GM18861 (cell line): Measurements from ENCODE around the gene SDE2.
"Not testable (repeated sequence)": the region's sequence is repeated elsewhere in the genome, so short reads cannot be mapped to it uniquely, and the experiment has no call there.

ENCODE experiments used
- ATAC-seq: cut with Tn5 transposase; IDR thresholded peaks from one replicate; pipeline ENCODE4 v1.9.1; 2021; ENCODE audit not compliant: unreplicated experiment

The SDE2 gene

GRCh38 chr1:225945564-225945963 is 53.6 kb downstream of the SDE2 start:
- no peak for ATAC-seq

- no peak for ATAC-seq
These were observed 54.2 kb downstream of the SDE2 start for GRCh38 chr1:225944951-225945350.

DNA sequence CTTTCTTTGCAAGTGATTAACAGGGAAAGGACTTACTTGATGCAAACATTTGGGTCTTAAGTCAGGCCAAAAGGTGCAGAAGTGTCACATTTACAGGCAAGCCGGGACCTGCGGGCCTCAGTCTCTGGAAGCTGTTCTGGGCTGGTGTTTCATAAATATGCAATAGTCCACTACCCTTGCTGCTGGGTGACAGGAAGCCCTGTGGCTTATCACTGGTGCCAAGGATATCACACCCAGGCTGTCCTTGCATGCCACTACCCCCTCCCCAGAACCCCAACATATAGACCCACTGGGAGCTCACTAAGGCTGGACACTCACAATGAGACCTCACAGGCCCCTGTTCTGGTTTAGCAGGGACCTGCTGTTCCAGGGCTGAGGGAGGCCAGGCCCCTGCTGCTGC is 54.8 kb downstream of the SDE2 start:
- ATAC-seq: no peak

DNA sequence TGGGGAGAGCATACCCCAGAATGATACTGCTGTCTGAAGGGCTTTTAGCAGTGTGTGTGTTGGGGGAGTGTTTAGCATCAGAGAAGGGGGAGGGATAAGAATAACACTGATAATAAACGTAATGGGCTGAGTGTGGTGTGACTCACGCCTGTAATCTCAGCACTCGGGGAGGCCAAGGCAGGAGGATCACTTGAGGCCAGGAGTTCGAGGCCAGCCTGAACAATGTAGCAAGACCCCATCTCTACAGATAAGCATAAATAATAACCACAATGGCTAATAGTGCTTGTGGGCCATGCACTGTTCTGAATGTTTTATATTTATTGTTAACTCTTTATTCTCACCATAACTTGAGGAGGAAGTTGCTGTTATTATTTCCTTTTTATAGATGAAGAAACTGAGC is 55.6 kb downstream of the SDE2 start:
- ATAC-seq: no peak

GRCh38 chr1:225942574-225942973 is 56.6 kb downstream of the SDE2 start:
- ATAC-seq: peak; percentile 70

- ATAC-seq: no peak
These were observed 57.3 kb downstream of the SDE2 start for GRCh38 chr1:225941942-225942222.

DNA sequence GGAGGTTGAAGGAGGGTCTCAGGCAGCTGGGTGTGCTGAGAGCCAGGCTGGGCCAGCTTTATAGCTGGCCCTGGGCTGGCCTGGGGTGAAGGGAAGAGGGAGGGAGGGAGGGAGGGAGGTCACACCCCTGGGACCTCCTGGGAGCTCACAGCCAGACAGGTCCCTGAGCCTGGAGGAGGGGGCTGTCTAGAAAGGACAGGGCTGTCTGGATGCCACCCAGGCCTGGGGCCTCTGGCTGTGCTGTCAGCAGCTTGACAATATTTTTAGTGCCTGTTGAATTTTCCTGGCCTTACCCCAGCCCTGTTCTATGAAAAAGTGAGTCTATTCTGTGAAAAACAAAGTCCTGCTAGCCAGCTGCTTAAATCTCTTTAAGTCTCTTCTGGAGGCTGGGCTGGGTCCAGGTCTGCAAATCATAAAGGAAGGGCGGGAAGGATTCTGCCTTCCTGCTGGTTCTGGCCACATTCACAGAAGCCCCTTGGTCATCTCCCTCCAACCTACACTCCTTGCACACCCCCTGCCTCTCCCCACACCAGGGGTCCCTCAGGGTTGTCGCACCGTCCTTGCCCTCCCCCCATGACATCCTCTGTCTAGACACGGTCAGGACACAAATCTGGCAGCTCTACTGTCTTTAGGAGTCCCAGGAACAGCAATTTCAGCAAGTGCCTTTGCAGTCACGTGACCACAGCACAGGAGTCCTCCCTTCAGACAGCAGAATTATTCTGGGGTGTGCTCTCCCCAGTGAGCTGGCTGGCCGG is 57.8 kb downstream of the SDE2 start, which contains the start of gene LEFTY2:
TSS of gene LEFTY2 (minus strand) at position 34 of the 755 bp plus-strand sequence. CDS start 80 bp downstream, outside the sequence.
- no peak for ATAC-seq

DNA sequence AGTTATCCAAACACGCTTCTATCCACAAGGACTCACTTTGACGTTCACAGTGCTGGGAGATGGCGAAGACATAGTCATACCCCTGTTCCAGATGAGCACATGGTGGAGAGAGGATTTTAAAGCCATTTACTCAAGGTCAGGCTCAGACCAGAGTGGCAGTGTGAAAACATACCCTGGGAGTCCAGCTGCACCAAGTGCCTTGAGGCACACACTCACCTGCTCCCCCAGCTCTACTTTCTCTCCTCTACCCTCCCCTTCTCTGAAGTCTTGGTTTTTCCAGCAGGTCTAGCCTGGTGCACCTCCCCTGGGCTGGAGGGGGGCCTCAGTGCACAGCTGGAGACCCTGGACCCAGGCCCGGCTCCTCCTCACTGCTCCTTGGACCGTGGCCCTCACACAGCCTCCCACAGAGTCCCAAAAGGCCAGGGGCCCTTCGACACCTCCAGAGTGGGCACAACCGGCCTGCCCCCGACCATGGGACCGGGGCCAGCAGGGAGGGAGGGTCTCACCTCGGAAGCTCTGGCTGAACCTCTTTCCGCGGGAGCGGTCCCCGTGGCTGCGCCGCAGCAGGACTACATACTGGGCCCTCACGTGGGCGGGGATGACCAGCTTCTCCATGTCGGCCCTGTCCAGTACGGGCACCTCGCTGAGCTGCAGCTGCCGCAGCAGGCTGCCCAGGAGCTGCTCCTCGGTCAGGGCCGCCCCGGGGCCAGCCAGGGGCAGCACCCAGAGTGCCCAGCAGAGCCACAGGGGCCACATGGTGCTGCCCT is 58.6 kb downstream of the SDE2 start:
- ATAC-seq: no peak

GRCh38 chr1:225939939-225940310 is 59.2 kb downstream of the SDE2 start:
- ATAC-seq: not testable (repeated sequence)

- ATAC-seq: not testable (repeated sequence)
These were observed 59.8 kb downstream of the SDE2 start for GRCh38 chr1:225939097-225939938.

GRCh38 chr1:225937048-225937968 is 61.8 kb downstream of the SDE2 start:
- no peak for ATAC-seq

DNA sequence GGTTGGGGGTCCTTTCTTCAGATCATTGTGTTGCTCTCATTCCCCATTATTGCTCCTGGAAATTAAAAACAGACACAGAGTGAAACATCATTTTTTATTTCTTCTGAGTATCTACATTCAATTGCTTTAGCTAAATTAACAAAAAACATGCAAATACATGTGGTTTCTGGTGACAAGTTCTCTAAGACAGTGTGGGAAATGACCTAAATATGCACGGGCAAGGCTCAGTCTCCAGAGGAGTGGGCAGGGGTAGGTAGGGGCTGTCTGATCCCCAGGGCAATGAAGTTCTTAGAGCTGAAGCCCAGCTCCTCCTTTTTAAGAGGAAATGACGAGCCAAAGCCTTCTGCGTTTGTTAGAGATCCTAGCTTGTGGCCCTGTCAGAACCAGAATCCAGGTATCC is 62.6 kb downstream of the SDE2 start:
- ATAC-seq: no peak

DNA sequence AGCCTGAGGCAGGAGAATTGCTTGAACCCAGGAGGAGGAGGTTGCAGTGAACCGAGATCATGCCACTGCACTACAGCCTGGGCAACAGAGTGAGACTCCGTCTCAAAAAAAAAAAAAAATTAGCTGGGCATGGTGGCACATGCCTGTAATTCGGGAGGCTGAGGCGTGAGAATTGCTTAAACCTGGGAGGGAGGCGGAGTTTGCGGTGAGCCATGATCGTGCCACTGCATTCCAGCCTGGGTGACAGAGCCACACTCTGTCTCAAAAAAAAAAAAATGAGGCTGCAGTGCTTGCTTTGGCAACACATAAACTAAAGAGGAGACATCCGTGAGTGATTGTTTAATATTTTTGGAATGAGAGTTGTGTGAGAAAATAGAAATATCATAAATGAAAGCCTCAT is 63.1 kb downstream of the SDE2 start:
- ATAC-seq: not testable (repeated sequence)

DNA sequence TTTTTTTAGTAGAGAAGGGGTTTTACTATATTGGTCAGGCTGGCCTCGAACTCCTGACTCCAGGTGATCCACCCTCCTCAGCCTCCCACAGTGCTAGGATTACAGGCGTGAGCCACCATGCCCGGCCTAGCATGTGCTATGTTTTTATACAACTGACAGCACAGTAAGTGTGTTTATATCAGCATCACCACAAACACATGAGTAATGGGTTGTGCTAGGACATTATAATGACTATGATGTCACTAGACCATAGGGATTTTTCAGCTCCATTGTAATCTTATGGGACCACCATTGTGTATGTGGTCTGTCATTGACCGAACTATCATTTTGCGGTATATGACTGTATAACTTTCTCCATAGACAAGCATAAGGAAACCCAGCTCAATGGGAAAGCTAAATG is 64.4 kb downstream of the SDE2 start:
- no peak for ATAC-seq

- ATAC-seq: no peak
These were observed 66.1 kb downstream of the SDE2 start for GRCh38 chr1:225933072-225933471.
